Activated naive CD4-positive, alpha-beta T cell treated with anti-CD3 and anti-CD28 coated beads, Interleukin-2, amount 50 U/mL, for 72 hours (primary cell): Measurements from ENCODE around the gene HOXC6. TPM values are rescaled to one million over a fixed set of nuclear protein-coding genes. Genes with fewer than 3 reads are reported as not detected.
A peak's percentile ranks its signal among the peaks of the same experiment; 100 is the strongest.

Source experiments
- ATAC-seq, 2 donors: fragments of 150-1000 bp; cut with Tn5 transposase; 2 replicates each; pipeline ENCODE4 v1.10.0; 2021; ENCODE audit warnings: mild to moderate bottlenecking in 2 of 2, moderate library complexity in 2 of 2
- DNase-seq, 2 donors: peaks; one replicate each; pipeline ENCODE4 v3.0.0; 2021 to 2022; ENCODE audit warnings: low spot score in 2 of 2
- H3K27ac Mint-ChIP-seq, 2 donors: one replicate each; pipeline ENCODE4 v1.8.0; 2022; ENCODE audit warnings: mild to moderate bottlenecking in 2 of 2, mixed read lengths in 2 of 2
- H3K36me3 Mint-ChIP-seq, 2 donors: one replicate each; pipeline ENCODE4 v1.8.0; 2022; ENCODE audit warnings: mixed read lengths in 2 of 2
- H3K9me3 Mint-ChIP-seq, 2 donors: one replicate each; pipeline ENCODE4 v1.8.0; 2022; ENCODE audit warnings: mixed read lengths in 2 of 2
- total RNA-seq, 2 donors: library from RNA; stranded (reverse); gene quantifications; one replicate each; pipeline ENCODE4 v1.2.3, GENCODE V29; 2022

The HOXC6 gene
- total RNA-seq, 2 donors from 2014 or later: not detected

DNA sequence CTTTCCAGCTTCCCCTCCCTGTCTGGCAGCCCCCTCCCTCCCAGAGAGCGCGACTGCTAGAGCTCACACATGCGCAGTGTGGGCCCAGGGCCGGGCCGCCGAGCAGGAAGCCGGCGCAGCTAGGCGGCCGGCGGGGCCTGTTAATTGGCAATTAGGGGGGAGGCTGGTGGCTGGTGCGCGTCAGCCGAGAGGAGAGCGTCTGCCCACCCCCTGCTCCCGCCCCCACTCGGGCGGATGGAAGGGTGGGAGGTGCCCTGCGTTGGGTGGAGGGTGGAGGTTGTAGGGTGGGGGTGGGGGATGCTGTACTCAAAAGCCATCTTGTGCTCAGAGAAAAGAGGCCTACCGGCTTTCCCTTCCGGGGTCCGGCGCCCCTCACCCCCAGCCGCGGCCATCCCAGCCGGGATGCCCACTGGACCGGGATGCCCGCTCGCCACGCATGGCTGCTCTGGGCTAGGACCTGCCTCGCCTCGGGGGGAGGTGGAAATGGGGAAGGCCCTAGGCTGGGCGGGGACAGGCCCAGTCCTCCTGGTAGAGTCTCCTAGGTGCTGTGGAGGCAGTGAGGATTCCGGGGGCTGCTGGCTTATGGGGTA, 10.3 kb upstream of the HOXC6 start:
- peak; percentile 60 to 72 for DNase-seq
- Mint-ChIP-seq H3K9me3 (no peaks in the 10 kb centered on the region), H3K27ac (peak overlapping the region in 1 of 2 donors; percentile 25), H3K36me3 (peaks cover 0 to 7% of the 10 kb centered on the region in 2 donors)
- peak; percentile 89 for ATAC-seq

DNA sequence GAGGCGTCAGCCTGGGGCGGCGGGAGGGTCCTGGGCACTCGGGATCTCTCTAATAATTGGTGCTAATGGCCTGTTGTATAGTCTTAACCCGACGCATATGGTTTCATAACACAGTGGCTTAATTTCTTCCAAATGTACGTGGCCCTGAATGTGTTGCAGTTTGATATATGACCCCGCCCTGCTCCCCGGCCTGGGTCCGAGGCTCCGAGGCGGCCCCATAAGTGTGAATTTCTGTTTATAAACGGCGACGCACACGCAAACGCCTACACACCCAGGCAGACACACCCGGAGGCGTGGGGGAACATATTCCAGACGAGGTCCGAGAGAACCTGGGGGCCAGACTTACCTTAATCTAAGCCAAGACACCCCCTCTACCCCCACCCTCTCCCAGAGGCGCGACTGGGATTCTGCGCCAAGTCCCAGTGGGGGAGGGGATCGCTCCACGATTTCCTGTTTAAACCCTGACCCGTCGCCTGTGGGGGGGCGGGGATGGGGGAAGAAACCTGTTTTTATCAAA, 9.7 kb upstream of the HOXC6 start:
- Mint-ChIP-seq H3K36me3 (peaks cover 0 to 7% of the 10 kb centered on the region in 2 donors), H3K27ac (peak overlapping the region in 1 of 2 donors; percentile 25), H3K9me3 (no peaks in the 10 kb centered on the region)
- no peak for ATAC-seq
- DNase-seq: no peak

DNA sequence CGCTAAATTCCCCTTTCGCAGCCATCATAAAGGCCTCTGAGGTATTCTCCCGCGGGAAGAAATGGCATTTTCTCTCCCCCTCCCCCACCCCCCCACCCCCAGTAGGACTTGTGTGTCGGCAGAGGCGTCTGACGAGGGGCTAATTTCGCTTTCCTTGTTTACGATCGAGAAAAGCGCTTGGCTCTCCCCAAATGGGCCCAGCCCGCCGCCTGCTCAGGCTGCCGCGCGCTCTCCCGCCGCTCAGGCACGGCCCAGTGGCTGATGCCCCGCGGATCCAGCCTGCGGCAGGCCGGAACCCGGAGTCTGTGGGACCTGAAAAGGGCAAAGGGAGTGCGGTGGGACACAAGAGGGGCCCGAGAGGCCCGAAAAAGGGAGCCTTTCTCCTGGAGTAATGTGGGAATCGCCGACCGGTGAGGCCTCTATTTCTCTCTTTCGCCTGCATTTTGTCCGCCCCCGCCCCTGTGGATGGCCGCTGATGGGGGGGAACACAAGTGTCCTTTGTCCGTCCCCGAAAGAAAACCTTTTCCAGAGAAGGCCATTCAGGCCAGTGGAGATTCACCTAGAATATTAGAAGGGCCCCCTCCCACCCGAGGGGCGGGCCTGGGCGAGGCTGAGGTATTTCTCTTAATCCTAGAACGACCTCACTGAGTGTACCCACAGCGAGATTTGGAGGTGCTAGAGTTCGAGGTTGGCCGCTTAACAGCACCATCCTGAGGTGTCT, 9.0 kb upstream of the HOXC6 start:
- H3K27ac Mint-ChIP-seq: no peak overlapping the region
- no peak for DNase-seq
- no peaks in the 10 kb centered on the region for H3K9me3 Mint-ChIP-seq
- peaks cover 0 to 7% of the 10 kb centered on the region in 2 donors for H3K36me3 Mint-ChIP-seq
- ATAC-seq: no peak

DNA sequence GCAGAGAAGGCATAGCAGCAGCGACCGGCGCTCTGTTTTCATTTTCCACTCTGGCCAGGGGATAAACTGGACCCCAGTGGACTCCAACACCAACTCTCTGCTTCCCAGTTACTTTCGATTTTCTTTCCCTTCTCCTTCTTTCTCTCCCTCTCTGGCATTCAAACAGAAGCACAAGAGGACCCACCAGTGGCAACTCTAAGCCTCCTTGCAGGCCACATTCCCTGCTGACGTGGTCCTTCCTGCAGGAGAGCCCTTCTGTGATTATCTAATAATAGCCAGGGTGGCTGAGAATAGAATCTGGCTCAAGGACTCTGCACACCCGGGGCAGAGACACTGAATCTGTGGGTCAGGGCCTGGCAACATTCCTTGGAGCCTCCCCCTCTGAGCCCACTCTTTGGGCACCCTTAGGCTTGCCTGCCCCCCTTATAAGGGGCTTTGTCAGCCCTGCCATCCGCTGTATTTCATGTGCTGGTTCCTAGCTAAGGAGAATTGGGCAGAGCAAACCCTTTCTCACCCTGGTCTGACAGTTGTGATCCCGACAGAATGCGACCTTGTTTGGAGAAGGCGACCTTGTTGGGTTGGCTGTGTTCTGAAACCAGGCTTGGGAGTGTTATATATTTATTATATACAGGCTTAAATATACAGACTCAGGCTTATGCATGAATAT, 8.2 kb upstream of the HOXC6 start:
- peaks cover 0 to 2% of the 10 kb centered on the region in 2 donors for H3K36me3 Mint-ChIP-seq
- DNase-seq (no peak), ATAC-seq (no peak)
- H3K9me3 Mint-ChIP-seq: no peaks in the 10 kb centered on the region
- H3K27ac Mint-ChIP-seq: no peak overlapping the region

DNA sequence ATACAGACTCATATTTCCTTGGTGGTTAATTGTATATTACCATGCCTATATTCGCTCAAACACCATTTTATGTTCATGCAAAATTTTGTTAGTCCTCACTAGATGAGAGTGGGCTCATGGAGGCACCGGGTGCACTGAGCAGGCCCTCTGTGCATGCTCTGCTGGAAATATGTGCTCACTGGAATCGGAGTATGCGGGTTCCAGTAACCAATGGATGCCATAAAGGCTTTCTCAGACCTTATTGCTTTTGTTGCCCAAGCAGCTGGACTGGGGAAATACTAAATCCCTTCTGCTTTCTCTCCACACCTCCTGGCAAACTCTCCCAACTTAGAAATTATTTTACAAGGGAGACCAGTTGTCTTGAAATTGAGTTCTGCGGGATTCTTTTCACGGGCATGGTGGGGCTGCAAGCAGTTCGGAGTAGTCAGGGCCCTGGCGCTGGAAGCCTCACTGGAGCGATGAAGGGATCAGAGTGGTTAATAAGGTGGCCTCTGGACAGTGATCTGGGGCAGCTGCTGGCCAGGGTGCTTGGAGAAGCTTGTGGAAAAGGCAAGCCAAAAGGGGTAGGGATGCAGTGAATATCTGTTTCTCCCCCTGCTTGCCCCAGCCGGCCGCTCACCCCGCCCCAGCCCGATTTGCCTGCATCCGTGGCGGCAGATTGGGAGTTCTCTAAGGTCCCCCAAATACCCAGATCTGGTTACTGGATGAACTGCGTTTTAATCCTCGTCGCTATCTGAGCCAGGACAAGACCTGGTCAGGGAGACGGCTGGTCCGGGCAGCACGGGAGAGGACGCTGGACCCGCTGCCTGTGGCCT, 7.4 kb upstream of the HOXC6 start:
- no peak for ATAC-seq
- Mint-ChIP-seq H3K9me3 (no peaks in the 10 kb centered on the region), H3K36me3 (no peaks in the 10 kb centered on the region), H3K27ac (no peak overlapping the region)
- DNase-seq: no peak

DNA sequence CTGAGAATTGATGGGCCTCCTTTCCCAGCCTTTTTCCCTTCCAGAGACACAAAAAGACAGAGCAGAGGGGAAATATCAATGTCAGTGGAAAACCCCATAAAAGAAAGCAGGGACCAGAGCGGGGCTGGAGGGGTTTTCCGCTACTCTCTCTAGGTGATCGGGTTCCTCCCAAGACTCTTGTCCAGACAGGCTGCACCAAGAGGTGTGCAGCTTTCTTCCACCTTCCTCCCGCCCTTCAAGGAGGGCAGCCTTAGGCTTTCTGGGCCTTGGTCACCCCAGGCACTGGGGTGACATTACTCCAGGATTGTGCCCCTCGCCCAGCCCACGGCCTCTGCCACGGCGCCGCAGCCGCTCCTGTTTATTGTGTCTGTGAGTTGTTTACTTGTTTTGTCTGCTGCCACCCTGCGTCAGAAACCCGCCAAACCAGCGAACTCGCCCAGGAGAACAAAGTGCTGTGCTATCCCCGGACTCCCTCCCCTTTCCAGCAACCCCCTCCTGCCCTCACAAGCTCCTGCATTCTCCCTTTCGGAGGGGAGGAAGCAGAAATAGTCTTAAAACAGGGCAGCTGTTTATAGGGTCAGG, 6.7 kb upstream of the HOXC6 start:
- no peak overlapping the region for H3K27ac Mint-ChIP-seq

DNA sequence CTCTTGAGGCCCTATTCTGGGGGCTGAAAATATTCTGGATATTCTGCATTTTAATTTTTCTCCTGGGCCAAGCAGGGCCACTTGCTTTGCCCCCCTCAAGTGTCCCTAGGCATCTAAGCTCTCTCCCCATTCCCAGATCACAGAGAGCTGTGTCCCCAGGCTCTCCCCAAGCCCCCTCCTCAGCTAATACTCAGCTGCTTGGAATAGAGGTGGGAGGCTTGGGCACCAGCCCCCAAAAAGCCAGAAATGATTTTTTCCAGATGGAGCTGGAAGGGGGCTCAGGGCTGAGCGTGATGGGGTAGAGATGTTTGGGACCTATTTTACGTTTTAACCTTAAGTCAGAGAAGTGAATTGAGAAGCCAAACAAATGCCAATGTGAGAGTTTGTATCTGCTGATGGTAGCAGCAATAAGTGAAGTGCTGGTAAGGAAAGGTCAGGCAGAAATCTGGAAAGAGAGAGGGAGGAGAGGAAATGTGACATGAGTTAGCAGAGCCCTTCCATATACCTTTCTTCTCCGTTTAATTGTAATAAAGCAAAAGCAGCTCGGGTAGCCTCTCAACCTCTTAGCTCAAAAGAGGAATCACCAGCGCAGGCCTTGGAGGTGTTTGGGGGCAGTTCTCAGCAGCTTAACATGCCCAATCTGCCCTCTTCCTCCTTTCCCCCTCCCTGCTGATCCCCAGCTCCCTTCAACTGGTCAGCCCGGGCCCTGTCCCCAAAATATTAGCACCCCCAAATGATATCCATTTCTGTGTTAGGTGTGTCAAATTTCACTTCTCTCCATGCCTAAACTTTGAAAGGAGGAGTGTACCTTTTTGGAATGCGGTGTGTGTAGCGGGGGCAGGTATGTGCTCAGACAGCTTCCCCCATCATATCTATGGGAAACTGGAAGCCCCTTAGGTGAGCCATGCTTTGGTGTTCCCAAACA, 5.0 kb upstream of the HOXC6 start:
- Mint-ChIP-seq H3K27ac (no peak overlapping the region), H3K36me3 (no peaks in the 10 kb centered on the region), H3K9me3 (no peaks in the 10 kb centered on the region)

More for the DNA sequence above, 6.7 kb upstream of the HOXC6 start:
- DNase-seq: no peak
- H3K9me3 Mint-ChIP-seq: no peaks in the 10 kb centered on the region
- H3K36me3 Mint-ChIP-seq: no peaks in the 10 kb centered on the region
- no peak for ATAC-seq

DNA sequence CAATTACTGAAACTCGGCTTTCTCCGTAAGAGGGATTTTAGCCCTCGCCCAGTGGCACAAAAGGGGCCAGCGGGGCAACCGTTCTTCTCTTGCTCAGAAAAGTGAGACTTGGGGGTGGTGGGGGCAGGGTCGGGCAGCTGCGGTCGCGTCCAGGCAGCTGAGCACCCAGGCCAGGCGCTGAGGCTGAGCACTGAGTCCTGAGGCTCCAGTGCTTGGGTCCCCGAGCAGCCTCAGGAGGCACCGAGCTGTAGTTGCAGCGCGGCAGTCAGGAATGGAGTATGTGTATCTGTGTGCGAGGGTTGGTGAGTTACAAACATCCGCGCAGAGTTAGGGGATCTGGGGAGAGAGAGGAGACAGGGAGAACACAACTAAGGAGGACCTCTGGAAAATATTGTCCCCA, 4.1 kb upstream of the HOXC6 start:
- no peak for ATAC-seq
- H3K9me3 Mint-ChIP-seq: no peaks in the 10 kb centered on the region
- DNase-seq: no peak
- H3K27ac Mint-ChIP-seq: no peak overlapping the region
- no peaks in the 10 kb centered on the region for H3K36me3 Mint-ChIP-seq

More for the DNA sequence above, 5.0 kb upstream of the HOXC6 start:
- DNase-seq: no peak
- ATAC-seq: no peak

DNA sequence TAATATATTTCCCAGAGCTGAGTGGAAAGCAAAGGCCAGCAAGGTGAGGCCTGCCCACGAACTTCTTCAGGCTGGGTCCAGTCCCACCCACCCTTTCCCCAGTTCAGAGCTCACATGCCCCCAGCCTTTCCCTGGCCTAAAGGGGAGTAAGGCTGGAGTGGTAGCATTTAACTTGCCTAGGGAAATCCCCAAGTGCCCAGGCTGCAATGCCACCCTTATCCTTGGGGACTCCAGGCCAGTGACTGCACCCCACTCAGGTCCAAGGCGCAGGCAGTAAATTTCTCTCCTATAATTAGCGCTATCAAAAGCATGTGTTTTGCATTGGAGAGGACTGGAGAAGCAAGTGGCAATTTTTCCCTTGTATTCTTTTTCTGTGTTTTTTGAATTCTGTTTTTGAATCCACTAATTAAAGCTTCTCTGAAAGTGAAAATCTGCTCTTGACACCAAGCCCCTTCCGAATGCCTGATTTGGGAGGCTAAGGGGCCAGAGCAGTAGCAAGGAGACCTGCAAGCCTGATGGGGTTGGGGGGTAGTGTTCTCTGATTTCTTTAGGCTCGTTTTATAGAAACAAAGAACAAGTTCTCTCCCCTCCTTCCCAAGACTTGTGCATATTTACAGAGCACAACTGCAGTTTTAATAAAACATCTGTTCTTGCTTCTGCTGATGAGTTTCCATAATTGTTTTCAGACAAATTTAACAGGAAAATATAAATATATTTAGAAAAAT, 3.5 kb upstream of the HOXC6 start:
- H3K27ac Mint-ChIP-seq: no peak overlapping the region
- no peaks in the 10 kb centered on the region for H3K9me3 Mint-ChIP-seq
- no peak for ATAC-seq
- no peak for DNase-seq
- no peaks in the 10 kb centered on the region for H3K36me3 Mint-ChIP-seq

DNA sequence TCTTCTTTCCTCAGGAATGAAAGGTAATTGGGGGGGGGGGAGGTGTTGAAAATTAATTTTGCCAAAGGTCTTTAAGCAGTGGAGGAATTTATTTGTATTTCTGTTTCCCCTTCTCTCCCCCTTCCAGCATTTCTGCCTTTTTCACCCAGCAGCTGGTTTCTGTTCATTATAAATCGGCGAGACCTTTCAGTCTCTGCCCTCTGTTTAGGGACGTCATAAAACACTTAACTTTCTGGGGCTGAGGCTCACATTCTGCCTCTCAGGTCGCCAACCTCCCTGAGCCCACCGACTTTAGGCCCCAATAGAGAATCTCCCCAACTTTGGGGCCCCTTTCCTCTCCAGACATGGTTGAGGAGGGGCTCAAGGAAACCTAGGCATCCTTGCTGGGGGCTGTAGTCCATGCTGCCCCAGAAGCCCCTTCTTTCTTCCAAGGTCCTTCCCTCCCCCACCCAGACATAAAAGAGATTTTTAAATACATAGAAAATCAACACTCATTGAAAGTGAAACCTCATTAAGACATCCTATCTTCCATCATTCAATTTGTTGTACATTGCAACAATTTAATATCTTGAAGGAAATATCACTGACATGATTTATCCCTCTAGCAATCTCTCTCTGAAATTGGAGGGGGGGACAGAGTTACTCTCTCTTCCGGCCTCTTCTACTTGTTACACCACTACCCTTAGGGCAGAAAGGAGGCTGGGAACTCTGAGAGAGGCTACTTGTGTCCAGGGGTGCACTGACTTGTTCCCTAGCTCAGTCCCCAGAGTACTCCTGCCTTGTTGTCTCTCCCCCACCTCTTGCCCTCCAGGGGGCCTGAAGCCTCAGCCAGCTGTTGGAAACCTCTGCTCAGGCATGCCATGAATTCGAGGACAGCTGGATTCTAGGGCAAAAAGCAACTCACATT, 2.5 kb upstream of the HOXC6 start:
- no peaks in the 10 kb centered on the region for H3K9me3 Mint-ChIP-seq
- no peaks in the 10 kb centered on the region for H3K36me3 Mint-ChIP-seq
- no peak overlapping the region for H3K27ac Mint-ChIP-seq
- no peak for DNase-seq
- no peak for ATAC-seq

DNA sequence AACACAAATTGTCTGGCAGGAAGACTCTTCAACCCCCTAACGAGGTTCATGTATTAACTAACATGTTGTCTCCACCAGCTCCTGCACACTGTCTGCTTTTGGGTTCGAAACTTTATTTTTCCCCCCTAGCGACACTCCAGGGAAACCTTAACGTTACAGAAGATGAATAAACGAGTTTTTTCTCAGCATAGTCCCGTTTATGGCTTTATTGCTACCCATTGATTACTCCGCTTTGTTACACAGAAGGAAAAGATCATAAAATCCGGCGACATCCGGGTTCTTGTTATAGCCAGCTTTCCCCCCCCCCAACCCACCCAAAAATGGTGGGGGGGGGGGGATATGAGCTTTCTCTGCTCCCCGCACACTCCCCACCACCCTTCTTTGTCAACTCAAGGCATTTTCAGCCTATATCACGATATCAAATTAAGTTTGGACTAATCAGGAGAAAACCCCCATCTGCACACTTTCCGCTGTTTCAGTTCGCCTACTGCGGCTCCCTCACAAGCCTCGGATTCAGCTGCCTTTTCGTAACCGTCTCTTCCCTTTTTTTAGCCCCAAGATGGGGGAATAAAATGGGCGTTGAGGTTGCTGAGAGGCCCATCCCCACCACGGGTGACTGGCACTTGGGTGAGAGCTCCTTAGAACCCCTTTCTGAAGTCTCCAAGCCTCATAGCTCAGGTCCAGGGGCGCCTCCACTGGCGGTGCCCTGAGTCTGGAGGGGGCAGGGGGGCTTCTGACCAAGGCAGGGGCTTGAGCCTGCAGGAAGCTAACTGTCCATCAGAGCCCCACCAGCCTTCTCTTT, 1.4 kb upstream of the HOXC6 start:
- Mint-ChIP-seq H3K9me3 (no peaks in the 10 kb centered on the region), H3K36me3 (no peaks in the 10 kb centered on the region), H3K27ac (no peak overlapping the region)
- DNase-seq (no peak), ATAC-seq (no peak)

DNA sequence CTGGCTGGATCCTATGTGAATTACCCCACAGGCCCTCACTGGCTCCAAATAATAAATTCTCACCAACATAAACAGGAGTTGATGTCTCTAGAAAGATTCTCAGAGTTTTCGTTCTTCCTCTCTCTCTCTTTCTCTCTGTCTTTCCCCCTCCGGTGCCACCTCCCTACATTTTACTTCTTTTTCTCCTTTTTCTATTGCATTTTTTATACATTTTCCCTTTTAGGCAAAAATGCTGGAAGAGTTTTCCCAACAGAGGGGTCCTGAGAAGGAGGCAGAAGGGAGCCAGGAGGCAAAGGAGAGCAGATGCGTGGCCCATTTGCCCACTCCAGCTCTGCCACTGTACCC, 826 bp upstream of the HOXC6 start:
- Mint-ChIP-seq H3K9me3 (no peaks in the 10 kb centered on the region), H3K36me3 (peaks cover 0 to 4% of the 10 kb centered on the region in 2 donors), H3K27ac (no peak overlapping the region)
- no peak for ATAC-seq
- no peak for DNase-seq

DNA sequence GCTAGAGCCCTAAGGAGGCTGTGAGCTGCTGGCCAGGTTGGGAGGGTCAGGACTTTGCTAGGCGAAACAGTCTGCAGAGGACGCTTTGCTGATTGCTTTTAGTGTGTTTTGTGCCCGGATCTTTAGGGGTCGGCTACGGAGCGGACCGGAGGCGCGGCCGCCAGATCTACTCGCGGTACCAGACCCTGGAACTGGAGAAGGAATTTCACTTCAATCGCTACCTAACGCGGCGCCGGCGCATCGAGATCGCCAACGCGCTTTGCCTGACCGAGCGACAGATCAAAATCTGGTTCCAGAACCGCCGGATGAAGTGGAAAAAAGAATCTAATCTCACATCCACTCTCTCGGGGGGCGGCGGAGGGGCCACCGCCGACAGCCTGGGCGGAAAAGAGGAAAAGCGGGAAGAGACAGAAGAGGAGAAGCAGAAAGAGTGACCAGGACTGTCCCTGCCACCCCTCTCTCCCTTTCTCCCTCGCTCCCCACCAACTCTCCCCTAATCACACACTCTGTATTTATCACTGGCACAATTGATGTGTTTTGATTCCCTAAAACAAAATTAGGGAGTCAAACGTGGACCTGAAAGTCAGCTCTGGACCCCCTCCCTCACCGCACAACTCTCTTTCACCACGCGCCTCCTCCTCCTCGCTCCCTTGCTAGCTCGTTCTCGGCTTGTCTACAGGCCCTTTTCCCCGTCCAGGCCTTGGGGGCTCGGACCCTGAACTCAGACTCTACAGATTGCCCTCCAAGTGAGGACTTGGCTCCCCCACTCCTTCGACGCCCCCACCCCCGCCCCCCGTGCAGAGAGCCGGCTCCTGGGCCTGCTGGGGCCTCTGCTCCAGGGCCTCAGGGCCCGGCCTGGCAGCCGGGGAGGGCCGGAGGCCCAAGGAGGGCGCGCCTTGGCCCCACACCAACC, 1.5 kb downstream of the HOXC6 start:
- no peaks in the 10 kb centered on the region for H3K9me3 Mint-ChIP-seq
- no peak for ATAC-seq
- DNase-seq: no peak
- H3K36me3 Mint-ChIP-seq: peaks cover 4 to 9% of the 10 kb centered on the region in 2 donors
- no peak overlapping the region for H3K27ac Mint-ChIP-seq
